ENCODE results near the gene LHFPL2.
"Not testable (repeated sequence)": the region's sequence is repeated elsewhere in the genome, so short reads cannot be mapped to it uniquely, and the experiment has no call there.

Gene LHFPL2

GRCh38 chr5:78467140-78467539, 181.4 kb downstream of the LHFPL2 start:
- no peak for DNase-seq (ENCODE audit: low read depth)

GRCh38 chr5:78458843-78459242, 189.7 kb downstream of the LHFPL2 start:
- DNase-seq (ENCODE audit: low read depth): no peak

- DNase-seq (ENCODE audit: low read depth): not testable (repeated sequence)
These were observed 191.1 kb downstream of the LHFPL2 start for GRCh38 chr5:78457507-78457906.

- DNase-seq (ENCODE audit: low read depth): no peak
These were observed 199.5 kb downstream of the LHFPL2 start for GRCh38 chr5:78449103-78449502.

- DNase-seq (ENCODE audit: low read depth): no peak
These were observed 200.7 kb downstream of the LHFPL2 start for GRCh38 chr5:78447775-78448424.

Data from stimulated activated CD8-positive, alpha-beta memory T cell treated with anti-CD3 and anti-CD28 coated beads, Interleukin-12 subunit alpha, Interleukin-12 subunit beta, amount 100 ng/mL, for 4 hours (primary cell).